SH-SY5Y (cell line): ENCODE results near the gene TSC2.

Experiments used
- GATA2 ChIP-seq: IDR thresholded peaks from 2 replicates; pipeline ENCODE4 v1.6.1; 2011; ENCODE audit warnings: mild to moderate bottlenecking, low read depth, low read length
- GATA3 ChIP-seq: IDR thresholded peaks from 2 replicates; pipeline ENCODE4 v1.6.1; 2011; ENCODE audit warnings: low read depth, mild to moderate bottlenecking, low read length, moderate library complexity

GRCh38 chr16:2096853-2097595, 49.2 kb downstream of the TSC2 start:
- TF ChIP-seq GATA2 (no peak), GATA3 (no peak)
